GM12873 (cell line): ENCODE results near the gene DET1.

Source experiments
- TF ChIP-seq, protein P1 (sequence below): IDR thresholded peaks from 2 replicates; pipeline ENCODE4 v1.5.1; 2012; ENCODE audit warnings: low read depth, mild to moderate bottlenecking, moderate library complexity, low read length, control low read depth; ENCODE audit not compliant: insufficient read depth; ENCODE audit errors: missing control alignments

Gene DET1

DNA sequence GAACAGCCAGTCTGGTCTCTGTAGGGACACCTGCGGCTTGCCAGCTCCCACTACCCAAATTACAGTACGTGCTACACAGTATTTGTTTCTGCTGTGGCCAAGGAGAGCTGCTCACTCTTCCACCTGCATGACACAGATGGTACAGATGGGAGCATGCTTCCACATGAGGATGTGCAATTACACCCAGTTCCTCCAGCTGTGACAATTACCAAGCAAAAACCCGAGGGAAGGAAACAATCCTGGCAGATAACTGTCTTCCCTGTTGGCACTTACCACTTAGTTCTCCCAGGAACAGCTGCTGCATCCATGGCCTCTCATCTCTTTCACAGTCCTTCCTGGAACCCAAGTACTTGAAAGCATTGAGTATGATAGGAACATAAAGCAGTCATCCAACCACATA, 34.4 kb downstream of the DET1 start:
- TF ChIP-seq, protein P1, sequence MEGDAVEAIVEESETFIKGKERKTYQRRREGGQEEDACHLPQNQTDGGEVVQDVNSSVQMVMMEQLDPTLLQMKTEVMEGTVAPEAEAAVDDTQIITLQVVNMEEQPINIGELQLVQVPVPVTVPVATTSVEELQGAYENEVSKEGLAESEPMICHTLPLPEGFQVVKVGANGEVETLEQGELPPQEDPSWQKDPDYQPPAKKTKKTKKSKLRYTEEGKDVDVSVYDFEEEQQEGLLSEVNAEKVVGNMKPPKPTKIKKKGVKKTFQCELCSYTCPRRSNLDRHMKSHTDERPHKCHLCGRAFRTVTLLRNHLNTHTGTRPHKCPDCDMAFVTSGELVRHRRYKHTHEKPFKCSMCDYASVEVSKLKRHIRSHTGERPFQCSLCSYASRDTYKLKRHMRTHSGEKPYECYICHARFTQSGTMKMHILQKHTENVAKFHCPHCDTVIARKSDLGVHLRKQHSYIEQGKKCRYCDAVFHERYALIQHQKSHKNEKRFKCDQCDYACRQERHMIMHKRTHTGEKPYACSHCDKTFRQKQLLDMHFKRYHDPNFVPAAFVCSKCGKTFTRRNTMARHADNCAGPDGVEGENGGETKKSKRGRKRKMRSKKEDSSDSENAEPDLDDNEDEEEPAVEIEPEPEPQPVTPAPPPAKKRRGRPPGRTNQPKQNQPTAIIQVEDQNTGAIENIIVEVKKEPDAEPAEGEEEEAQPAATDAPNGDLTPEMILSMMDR: no peak

DNA sequence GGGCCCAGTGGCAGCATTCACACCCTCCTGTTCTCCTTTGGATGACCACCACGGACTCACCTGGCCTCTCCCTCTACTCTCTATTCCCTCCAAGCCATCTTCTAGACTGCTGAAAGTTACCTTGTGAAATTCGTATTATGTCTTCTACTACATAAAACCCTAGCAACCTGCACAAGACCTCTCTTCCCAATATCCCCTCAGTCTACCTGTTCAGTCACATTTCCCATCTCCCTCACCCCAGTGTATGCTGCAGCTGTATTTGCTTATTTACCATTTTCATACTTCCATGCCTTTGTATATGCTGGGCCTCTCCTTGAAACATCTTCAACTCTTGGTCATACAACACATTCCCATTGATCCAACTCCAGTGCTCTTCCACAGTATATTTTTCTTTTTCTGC, 35.3 kb downstream of the DET1 start:
- TF ChIP-seq, protein P1: no peak

DNA sequence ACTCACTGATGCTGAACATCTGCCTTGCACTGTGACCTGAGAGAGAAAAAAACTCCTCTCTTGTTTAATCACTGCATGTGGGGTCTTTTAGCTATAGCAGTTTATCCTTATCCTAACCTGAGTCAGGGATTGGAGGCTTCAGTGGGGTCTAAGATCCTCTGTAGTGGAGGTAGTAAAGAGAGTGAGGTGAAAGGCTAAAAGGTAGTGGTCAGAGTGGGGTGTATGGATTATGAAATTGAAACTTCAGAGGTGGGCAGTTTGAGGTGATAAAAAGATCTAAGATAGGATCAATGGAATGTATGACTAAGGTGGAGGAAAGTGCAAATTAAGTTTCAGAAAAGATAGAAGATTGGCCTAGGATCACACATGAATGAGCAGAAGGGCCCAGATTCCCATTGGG, 36.5 kb downstream of the DET1 start:
- TF ChIP-seq, protein P1: no peak

DNA sequence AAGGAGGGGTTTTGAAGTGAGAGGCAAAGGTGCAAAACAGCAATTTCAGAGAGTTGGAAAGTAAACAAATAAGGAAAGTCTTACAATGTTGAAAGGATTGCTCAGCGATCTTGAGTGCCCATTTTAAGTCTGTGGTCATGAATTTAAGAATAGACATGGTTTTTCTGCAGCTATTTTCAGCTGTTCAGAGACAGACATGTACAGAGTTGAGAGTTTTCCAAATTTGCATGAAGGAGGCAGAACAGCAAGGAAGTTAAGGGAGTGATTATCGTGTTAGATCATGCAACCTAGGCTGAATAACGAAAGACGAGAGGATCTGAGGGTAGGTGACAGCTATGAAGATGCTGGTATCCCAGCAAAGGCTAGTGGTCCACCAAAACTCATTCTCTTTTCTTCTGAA, 37.2 kb downstream of the DET1 start:
- TF ChIP-seq, protein P1: no peak

DNA sequence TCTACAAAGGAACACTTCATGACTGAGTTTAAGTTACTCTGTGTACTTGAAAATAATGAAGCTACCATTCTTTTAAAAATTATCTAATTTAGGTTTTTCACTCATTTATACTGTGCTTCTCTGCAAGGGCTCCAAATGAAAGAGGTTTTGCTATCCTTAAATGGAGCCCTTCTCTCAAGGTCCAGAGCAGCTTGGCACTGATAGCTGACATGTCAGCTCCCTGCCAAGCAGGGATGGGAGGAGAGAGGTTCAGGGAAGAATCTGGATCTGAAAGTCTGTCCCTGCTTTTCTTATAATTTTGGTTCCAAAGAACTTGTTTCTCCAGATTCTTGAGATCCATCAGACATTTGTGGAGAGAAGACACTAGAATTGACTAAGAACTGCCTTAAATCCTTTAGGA, 39.9 kb downstream of the DET1 start:
- TF ChIP-seq, protein P1: no peak

DNA sequence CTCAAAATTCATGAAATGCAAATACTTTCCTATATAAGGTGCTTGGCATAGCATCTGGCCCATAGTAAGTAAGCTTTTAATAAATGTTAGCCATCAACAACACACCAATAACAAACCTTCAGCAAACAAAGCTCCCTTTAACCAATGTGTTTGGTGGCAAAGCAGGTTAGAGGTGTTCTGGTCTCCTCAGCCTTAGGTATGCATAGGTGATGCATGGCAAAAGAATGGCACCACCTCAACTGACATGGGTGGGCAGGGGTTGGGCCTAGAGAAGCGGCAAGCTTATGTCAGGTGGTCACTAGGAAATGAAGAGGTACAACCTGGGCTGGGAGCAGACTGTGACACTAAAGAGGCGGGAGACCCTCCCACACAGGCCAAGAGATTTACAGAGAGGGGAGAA, 40.8 kb downstream of the DET1 start:
- TF ChIP-seq, protein P1: no peak

DNA sequence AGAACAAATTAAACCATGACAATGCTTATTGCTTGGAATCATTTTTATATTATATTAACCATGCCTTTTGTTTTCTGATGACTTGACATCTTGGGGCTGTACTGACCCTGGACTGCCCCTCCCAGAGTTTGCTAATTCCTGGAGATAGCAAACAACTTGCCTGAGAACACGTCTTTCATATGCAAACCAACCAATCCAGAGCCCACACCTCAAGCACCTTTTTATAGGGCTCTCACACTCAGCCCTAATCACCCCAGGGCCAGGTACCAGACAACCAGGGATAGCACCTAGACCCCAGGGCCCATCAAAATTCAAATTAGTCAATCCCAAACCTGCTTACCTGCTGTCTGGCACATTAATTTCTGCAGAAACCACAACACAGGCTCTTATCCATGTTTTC, 42.0 kb downstream of the DET1 start:
- TF ChIP-seq, protein P1: no peak

DNA sequence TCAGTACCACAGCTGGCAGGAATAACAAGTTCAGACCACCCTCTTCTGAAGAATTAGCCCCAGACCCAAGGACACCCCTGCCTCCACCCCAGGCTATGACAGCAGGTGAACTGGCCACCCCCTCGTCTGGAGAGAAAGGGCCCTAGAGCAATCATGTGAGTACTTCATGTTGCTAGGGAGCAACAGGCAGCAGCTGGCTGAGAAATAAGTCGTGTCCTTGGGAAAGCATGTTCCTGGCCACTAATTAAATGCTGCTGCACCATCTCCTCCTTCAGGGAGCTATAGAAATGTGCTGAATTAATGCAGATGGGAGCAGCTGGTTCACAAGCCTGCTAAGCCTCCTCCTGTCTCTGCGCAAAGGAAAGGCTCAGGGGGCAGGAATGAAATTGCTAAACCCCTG, 47.5 kb downstream of the DET1 start:
- TF ChIP-seq, protein P1: no peak
